Right atrium auricular region (tissue), 2 donors: ENCODE results near the gene CBX2. TPM values are rescaled to one million over a fixed set of nuclear protein-coding genes. Genes with fewer than 3 reads are reported as not detected.

Experiments used
- DNase-seq: peaks from one replicate; pipeline ENCODE4 v3.0.0-alpha.2; 2019; ENCODE audit warnings: low spot score
- H3K27ac ChIP-seq, 2 donors: fragments of 200-600 bp; sonication (generic); 1 replicate in 1 of 2; 2 replicates in 1 of 2; pipeline ENCODE4 v1.5.1; 2016 to 2019
- H3K27me3 ChIP-seq, 2 donors: fragments of 200-600 bp; sonication (generic); one replicate each; pipeline versions ENCODE4 v1.5.1 to v1.6.0; 2017 to 2019
- H3K36me3 ChIP-seq: fragments of 200-600 bp; sonication (generic); one replicate; pipeline ENCODE4 v1.5.1; 2016
- H3K4me1 ChIP-seq, 2 donors: fragments of 200-600 bp; sonication (generic); one replicate each; pipeline versions ENCODE4 v1.5.1 to v1.6.0; 2017 to 2019
- H3K4me3 ChIP-seq, 2 donors: fragments of 200-600 bp; sonication (generic); 1 replicate in 1 of 2; 2 replicates in 1 of 2; pipeline ENCODE4 v1.5.1; 2017 to 2019; ENCODE audit warnings: mild to moderate bottlenecking in 1 of 2, moderate library complexity in 1 of 2
- H3K9me3 ChIP-seq, 2 donors: fragments of 200-600 bp; sonication (generic); one replicate each; pipeline ENCODE4 v1.5.1; 2019
- total RNA-seq, 2 donors: library from RNA; depleted of rRNA; stranded (reverse); fragments of >200 nt; gene quantifications; one replicate each; pipeline ENCODE4 v1.1.0, GENCODE V29; 2016
- TF ChIP-seq, protein P1 (sequence below), 2 donors: fragments of 200-600 bp; sonication (generic); IDR thresholded peaks; one replicate each; pipeline ENCODE4 v1.5.1; 2019; ENCODE audit warnings: antibody characterized with exemption in 2 of 2

The CBX2 gene
- total RNA-seq, 2 donors from 2014 or later = 1.0 to 1.7 TPM

DNA sequence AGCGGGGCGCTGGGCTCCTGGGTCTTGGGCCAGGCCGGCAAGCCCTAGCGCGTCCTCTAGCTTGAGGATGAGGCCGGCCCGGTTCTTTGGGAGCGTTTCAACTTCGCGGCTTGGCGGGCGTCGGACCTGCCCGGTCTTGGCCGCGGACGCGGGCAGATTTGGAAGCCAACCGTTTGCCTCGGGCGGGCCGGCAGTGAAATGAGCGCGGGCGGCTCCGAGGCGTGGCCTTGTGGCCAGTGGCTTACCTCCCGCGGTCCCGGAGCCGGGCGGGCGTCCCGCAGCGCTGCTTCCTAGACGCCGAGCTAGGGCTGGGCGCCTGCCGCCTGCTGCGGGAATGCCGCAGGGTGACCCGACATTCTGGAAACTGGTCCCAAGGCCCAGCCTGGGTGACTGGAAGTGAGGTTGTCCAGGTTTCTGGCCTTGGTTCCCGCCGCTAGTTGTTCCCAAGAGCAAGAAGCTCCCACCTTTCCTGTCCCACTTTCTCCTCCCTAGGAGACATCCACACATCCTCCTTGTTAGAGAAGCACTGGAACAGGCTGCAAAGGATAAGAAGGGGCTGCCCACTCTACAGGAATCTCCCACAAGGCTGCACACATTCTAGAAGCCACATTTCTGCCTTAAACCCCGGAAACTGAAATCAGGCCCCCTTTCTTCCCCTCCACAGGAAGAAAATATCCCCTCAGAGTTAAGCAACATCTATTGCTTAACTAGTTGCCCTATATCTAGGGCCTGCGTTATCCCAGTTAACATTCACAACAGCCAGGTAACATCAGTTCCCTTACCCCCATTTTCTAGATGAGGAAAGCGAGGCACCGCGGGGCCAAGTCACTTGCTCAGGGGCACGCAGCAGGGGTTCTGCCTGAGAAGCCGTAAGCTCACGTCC, 23.4 kb downstream of the CBX2 start:
- Histone ChIP-seq H3K9me3 (no peaks in the 10 kb centered on the region), H3K27ac (no peak overlapping the region), H3K4me3 (peak overlapping the region in 1 of 2 donors; percentile 5), H3K4me1 (peaks cover 0 to 64% of the 10 kb centered on the region in 2 donors), H3K27me3 (peaks cover 70 to 87% of the 10 kb centered on the region in 2 donors), H3K36me3 (no peaks in the 10 kb centered on the region)
- no peak for DNase-seq
- TF ChIP-seq, protein P1, sequence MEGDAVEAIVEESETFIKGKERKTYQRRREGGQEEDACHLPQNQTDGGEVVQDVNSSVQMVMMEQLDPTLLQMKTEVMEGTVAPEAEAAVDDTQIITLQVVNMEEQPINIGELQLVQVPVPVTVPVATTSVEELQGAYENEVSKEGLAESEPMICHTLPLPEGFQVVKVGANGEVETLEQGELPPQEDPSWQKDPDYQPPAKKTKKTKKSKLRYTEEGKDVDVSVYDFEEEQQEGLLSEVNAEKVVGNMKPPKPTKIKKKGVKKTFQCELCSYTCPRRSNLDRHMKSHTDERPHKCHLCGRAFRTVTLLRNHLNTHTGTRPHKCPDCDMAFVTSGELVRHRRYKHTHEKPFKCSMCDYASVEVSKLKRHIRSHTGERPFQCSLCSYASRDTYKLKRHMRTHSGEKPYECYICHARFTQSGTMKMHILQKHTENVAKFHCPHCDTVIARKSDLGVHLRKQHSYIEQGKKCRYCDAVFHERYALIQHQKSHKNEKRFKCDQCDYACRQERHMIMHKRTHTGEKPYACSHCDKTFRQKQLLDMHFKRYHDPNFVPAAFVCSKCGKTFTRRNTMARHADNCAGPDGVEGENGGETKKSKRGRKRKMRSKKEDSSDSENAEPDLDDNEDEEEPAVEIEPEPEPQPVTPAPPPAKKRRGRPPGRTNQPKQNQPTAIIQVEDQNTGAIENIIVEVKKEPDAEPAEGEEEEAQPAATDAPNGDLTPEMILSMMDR (IDR thresholded peaks at IDR 0.05) = no peak

DNA sequence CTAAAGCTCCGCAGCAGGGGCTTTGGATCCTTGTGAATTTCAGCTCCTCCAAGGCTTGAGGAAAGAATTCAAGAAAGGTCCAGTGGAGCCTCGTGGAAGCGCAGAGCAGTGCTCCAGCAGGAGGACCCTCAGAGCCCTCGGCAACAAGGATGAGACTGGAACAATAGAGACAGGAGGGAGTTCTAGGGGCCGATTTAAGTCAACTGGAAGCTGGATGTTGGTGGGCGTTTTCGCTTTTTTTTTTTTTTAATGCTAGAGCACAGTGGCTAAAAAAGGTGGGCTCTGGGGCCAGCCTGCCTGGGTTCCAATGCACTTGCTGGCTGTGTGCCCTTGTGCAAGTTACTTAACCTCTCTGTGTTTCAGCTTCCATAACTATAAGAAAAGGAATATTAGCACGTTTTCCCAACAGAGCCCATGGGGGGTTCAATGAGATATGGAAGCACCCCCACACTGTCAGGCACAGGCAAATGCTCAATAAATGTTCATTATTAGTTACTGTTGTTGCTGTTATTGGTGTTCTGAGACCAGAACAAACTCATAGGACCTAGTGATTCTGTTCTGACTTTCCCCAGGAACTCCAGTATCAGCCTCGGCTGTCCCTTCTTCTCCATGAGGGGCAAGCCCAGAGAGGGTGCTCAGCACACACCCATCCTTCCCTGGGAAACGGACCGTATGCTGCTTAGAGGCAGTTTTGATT, 24.2 kb downstream of the CBX2 start:
- Histone ChIP-seq H3K27ac (no peak overlapping the region), H3K4me3 (no peak overlapping the region), H3K4me1 (peaks cover 0 to 62% of the 10 kb centered on the region in 2 donors)

DNA sequence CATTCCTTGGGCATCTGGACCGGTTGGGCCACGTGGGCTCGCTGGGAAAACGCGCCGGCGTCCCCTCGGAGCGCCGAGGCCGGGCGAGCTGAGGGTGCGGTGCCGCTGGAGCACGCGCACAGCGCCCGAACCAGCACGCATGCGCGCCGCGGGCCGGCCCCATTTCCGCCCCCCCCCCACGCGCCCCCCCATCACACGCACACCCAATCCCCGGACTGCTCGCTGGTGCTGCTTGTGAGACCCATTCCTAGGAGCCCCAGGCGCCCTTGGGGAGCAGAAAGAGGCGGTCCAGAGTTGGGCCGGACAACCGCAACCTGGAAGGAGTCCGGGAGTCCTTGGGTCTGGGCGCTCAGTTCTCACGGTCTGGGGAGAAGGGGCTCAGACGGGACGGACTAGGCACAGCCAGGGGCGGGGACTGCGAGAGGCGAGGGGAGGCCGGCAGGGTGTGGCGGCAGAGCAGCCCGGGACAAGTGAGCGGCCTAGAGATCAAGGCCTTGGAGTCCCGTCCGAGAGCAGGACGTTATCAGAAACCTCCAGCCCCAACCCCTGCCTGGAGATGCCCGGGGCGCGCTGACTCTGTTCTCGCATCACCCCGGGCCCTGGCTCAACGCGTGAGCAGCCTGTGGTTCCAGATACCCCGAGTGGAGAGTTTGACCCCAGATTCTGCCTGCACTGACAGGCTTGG, 24.9 kb downstream of the CBX2 start:
- no peak overlapping the region for H3K4me3 ChIP-seq
- H3K9me3 ChIP-seq = no peaks in the 10 kb centered on the region
- peaks cover 70 to 94% of the 10 kb centered on the region in 2 donors for H3K27me3 ChIP-seq
- TF ChIP-seq, protein P1 (IDR thresholded peaks at IDR 0.05) = no peak
- H3K4me1 ChIP-seq = peaks cover 0 to 58% of the 10 kb centered on the region in 2 donors
- H3K36me3 ChIP-seq = no peaks in the 10 kb centered on the region
- DNase-seq = no peak
- H3K27ac ChIP-seq = no peak overlapping the region

More for the DNA sequence above, 24.2 kb downstream of the CBX2 start:
- no peak for DNase-seq
- Histone ChIP-seq H3K27me3 (peaks cover 70 to 94% of the 10 kb centered on the region in 2 donors), H3K9me3 (no peaks in the 10 kb centered on the region), H3K36me3 (no peaks in the 10 kb centered on the region)
- TF ChIP-seq, protein P1 (IDR thresholded peaks at IDR 0.05) = no peak

DNA sequence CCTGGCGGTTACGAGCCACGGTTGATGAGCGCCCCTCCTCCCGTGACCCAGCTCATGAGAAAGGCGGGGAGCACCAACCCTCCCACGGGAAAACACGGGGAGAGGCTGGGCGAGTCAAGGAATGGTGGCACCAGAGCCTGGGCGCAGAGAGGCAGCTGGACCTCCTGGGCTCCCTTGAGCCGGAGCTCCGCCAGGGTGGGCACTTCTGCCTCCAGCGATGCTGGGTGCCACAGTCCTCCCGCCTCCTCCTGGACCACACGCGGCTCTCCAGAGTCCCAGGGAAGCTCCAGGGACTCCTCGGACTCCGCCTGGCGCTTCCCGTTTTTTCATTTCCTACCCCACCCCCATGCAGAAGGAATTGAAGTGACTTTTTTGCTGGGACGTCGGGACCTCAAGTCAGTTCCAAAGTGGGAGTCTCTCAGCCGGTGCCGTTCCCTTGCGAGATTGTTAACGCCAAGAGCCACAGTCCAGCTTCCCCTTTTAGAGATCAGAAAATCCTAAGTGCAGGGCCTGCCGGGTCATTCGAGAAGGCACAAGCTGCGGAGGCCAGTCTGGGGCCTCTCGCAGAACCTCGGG, 25.6 kb downstream of the CBX2 start:
- Histone ChIP-seq H3K9me3 (no peaks in the 10 kb centered on the region), H3K36me3 (no peaks in the 10 kb centered on the region), H3K27ac (no peak overlapping the region), H3K27me3 (peaks cover 67 to 94% of the 10 kb centered on the region in 2 donors), H3K4me1 (peaks cover 0 to 51% of the 10 kb centered on the region in 2 donors), H3K4me3 (no peak overlapping the region)
- DNase-seq = no peak
- TF ChIP-seq, protein P1 (IDR thresholded peaks at IDR 0.05) = no peak

DNA sequence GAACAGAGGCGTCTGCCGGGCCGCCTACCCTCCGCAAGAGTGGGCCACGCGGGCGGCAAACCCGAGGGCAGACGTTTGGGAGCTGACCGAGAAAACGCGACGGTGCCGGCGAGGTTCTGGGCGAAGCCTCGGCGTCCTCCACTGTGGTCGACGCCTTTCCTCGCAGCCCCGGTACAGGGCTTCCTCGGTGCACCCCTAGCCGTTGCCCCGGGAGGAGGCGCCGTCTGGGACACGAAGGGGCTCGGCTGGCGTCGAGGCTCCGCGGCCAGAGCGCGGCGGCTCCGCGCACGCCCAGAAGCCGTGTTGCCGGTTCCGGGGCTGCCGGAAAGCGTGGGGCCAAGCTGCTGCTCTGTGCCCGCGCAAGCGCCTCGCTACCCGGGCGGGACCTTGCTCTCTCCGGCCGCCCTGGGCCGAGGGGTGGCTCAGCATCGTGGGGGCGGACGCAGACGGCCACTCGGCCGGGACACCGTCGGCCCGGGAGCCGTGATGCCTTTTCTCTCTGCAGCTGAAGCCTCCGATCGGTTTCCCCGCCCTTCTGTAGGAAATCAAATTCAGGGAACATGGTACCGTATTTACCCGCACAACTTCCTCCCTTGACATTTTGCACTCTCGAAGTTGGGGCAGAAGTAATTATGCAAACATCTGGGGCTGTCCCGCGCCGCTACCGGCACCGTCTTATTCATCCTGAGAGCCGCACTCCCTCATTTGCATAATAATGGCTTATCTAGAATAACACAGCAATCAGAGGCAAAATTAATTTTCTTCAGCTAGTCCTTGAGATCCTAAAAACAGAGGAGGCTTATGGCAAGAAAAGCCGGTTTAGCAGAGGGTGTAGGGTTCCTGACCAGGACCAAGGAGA, 26.3 kb downstream of the CBX2 start:
- H3K4me3 ChIP-seq = no peak overlapping the region
- TF ChIP-seq, protein P1 (IDR thresholded peaks at IDR 0.05) = no peak
- peaks cover 65 to 94% of the 10 kb centered on the region in 2 donors for H3K27me3 ChIP-seq
- H3K36me3 ChIP-seq = no peaks in the 10 kb centered on the region
- no peak for DNase-seq
- no peaks in the 10 kb centered on the region for H3K9me3 ChIP-seq
- no peak overlapping the region for H3K27ac ChIP-seq
- peaks cover 0 to 44% of the 10 kb centered on the region in 2 donors for H3K4me1 ChIP-seq
